RWPE2 (cell line): ENCODE results near the gene KLHL21.
"Not testable (repeated sequence)": the region's sequence is repeated elsewhere in the genome, so short reads cannot be mapped to it uniquely, and the experiment has no call there.

Experiments
- ATAC-seq: fragments of 200-7000 bp; cut with Tn5 transposase; 3 replicates; pipeline ENCODE4 v1.9.1; 2021; ENCODE audit warnings: low read depth
- DNase-seq: peaks from one replicate; pipeline ENCODE4 v3.0.0-alpha.2; 2020; ENCODE audit warnings: low spot score
- H3K27ac ChIP-seq: fragments of 450-650 bp; 2 replicates; pipeline ENCODE4 v1.5.1; 2017; ENCODE audit warnings: mild to moderate bottlenecking; ENCODE audit not compliant: poor library complexity, severe bottlenecking
- H3K27me3 ChIP-seq: fragments of 250-450 bp; sonication (Bioruptor Pico); 2 replicates; pipeline ENCODE4 v1.5.1; 2021; ENCODE audit warnings: mild to moderate bottlenecking, moderate library complexity; ENCODE audit not compliant: insufficient read depth, poor library complexity, severe bottlenecking
- H3K36me3 ChIP-seq: fragments of 250-450 bp; sonication (Bioruptor Pico); 2 replicates; pipeline ENCODE4 v1.5.1; 2020; ENCODE audit warnings: low read depth, mild to moderate bottlenecking, moderate library complexity
- H3K4me1 ChIP-seq: fragments of 250-450 bp; sonication (Bioruptor Pico); 2 replicates; pipeline ENCODE4 v1.5.1; 2021; ENCODE audit warnings: mild to moderate bottlenecking, moderate library complexity; ENCODE audit not compliant: insufficient read depth, poor library complexity, severe bottlenecking
- H3K4me3 ChIP-seq: fragments of 250-450 bp; sonication (Bioruptor Pico); 2 replicates; pipeline ENCODE4 v1.5.1; 2021; ENCODE audit warnings: mild to moderate bottlenecking, moderate library complexity; ENCODE audit not compliant: severe bottlenecking
- H3K9me3 ChIP-seq: fragments of 250-450 bp; sonication (Bioruptor Pico); 2 replicates; pipeline ENCODE4 v1.5.1; 2021; ENCODE audit warnings: mild to moderate bottlenecking, moderate library complexity; ENCODE audit not compliant: severe bottlenecking
- TF ChIP-seq, protein P1 (sequence below): fragments of 450-650 bp; IDR thresholded peaks from one replicate; pipeline ENCODE4 v1.5.1; 2017; ENCODE audit warnings: mild to moderate bottlenecking, moderate library complexity; ENCODE audit not compliant: poor library complexity, severe bottlenecking

The KLHL21 gene

GRCh38 chr1:6601049-6601922 lies 1.4 kb downstream of the KLHL21 start:
- H3K4me1 ChIP-seq, result peaks cover 25% of the 10 kb centered on the region
- ATAC-seq, result peak; percentile 57
- H3K27ac ChIP-seq, result peak overlapping the region; percentile 85
- peak; percentile 92 for DNase-seq
- H3K9me3 ChIP-seq, result no peaks in the 10 kb centered on the region
- peaks cover 35% of the 10 kb centered on the region for H3K36me3 ChIP-seq
- H3K4me3 ChIP-seq, result peak overlapping the region; percentile 52
- TF ChIP-seq, protein P1, sequence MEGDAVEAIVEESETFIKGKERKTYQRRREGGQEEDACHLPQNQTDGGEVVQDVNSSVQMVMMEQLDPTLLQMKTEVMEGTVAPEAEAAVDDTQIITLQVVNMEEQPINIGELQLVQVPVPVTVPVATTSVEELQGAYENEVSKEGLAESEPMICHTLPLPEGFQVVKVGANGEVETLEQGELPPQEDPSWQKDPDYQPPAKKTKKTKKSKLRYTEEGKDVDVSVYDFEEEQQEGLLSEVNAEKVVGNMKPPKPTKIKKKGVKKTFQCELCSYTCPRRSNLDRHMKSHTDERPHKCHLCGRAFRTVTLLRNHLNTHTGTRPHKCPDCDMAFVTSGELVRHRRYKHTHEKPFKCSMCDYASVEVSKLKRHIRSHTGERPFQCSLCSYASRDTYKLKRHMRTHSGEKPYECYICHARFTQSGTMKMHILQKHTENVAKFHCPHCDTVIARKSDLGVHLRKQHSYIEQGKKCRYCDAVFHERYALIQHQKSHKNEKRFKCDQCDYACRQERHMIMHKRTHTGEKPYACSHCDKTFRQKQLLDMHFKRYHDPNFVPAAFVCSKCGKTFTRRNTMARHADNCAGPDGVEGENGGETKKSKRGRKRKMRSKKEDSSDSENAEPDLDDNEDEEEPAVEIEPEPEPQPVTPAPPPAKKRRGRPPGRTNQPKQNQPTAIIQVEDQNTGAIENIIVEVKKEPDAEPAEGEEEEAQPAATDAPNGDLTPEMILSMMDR, result no peak
- H3K27me3 ChIP-seq, result no peaks in the 10 kb centered on the region

DNA sequence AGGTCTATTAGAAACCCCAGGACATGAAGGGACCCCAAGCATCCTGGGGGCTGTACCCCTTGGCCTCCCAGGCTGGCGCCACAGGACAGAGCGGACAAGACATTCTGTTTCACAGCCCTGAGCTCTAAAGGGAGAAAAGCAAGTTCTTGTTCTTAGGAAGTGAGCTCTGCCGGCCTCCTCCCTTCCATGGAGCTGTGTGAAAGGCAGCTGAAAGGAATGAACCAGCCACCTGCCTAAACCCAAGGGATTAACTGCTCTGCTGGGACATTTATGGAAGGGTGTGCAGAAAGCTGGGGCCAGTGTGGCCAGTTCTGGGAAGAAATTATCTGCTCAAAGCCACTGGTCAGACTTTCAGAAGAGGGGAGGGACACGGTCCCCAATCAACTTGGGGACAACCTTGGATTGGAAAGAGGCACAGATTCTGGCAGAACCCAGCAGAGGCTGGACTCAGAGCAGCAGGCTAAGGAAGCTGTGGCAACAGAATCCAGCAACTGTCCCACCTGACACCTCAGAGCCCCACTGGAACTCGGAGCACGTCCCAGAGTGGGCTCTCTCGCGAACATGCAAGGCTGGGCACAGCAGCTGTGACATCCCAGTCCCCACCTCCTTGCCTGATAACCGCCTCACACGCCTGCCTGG lies 2.1 kb downstream of the KLHL21 start:
- H3K27ac ChIP-seq, result peak overlapping the region; percentile 85

DNA sequence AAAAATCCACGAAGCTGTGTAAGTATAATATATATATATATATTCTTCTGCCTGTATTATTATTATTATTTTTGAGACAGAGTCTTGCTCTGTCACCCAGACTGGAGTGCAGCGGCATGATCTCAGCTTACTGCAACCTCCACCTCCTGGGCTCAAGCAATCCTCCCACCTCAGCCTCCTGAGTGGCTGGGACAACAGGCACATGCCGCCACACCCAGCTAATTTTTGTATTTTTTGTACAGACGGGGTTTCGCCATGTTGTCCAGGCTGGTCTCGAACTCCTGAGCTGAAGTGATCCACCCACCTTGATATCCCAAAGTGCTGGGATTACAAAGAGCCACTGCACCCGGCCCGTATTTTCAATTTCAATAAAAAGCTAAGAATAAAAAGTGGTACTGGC lies 2.7 kb downstream of the KLHL21 start:
- Histone ChIP-seq H3K4me1 (peaks cover 25% of the 10 kb centered on the region), H3K4me3 (peak overlapping the region; percentile 52), H3K36me3 (peaks cover 48% of the 10 kb centered on the region), H3K27ac (peak overlapping the region; percentile 85)
- DNase-seq, H3K27me3 ChIP-seq, ATAC-seq, H3K9me3 ChIP-seq: not testable (repeated sequence)

More for the DNA sequence above, 2.1 kb downstream of the KLHL21 start:
- Histone ChIP-seq H3K9me3 (no peaks in the 10 kb centered on the region), H3K4me3 (peak overlapping the region; percentile 52), H3K36me3 (peaks cover 43% of the 10 kb centered on the region), H3K4me1 (peaks cover 25% of the 10 kb centered on the region), H3K27me3 (no peaks in the 10 kb centered on the region)
- TF ChIP-seq, protein P1, result no peak
- ATAC-seq (no peak), DNase-seq (no peak)

DNA sequence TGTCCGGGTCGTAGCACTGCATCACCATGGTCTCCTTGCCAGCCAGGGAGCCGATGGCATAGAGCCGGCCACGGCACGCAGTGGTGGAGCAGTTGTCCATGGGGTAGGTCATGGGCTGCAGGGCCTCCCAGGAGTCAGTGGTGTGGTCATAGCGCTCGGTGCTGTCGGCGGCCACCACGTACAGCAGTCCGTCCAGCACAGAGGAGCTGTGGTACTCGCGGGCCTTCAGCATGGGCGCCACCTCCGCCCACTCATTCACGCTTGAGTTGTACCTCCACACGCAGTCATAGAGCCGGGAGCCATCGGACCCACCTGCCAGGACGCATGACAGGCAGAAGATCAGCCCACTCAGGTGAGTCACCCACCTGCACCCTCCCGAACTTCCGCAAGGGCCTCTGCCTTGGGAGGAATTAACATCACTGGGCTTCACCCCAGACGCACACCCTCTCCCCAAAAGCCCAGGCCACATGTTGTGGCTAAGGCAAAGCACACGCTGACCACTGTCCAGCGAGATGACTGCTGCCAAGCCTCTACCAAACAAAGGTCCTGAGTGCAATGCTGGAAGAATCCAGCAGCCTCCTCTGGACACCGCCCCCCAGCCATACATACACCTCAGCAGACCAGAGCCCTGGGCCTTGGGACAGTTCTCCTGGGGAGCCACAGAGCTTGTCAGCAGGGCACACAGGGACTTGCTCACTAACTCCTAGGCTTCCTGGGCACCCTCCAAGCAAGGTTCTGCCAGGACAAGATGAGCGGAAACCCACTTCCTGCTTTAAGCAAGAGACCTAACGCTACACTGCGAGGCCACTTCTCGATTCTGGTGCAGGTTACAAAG lies 3.3 kb downstream of the KLHL21 start:
- Histone ChIP-seq H3K27ac (peak overlapping the region; percentile 85), H3K4me1 (peaks cover 24% of the 10 kb centered on the region), H3K27me3 (no peaks in the 10 kb centered on the region), H3K36me3 (peaks cover 54% of the 10 kb centered on the region), H3K9me3 (no peaks in the 10 kb centered on the region), H3K4me3 (peak overlapping the region; percentile 52)
- TF ChIP-seq, protein P1, result no peak
- peak; percentile 80 for DNase-seq
- peak; percentile 40 for ATAC-seq

DNA sequence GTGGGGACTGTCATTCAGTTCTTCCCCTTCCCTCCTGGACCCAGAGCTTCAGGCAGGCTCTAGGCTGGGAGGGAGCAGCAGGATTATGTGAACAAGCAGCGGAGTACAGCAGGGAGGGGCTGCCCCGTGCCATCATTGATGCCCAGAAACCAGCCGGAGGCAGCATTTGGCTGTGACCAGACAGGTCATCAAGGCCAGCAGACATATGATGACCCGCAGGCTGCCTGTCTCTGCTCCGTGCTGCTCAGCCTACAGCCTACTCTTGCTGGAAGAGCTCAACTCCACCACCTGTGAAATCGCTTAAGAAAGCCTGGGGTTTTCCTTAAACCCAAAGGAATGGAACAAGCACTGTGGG lies 4.9 kb downstream of the KLHL21 start:
- Histone ChIP-seq H3K36me3 (peaks cover 70% of the 10 kb centered on the region), H3K4me3 (no peak overlapping the region), H3K27ac (no peak overlapping the region), H3K9me3 (no peaks in the 10 kb centered on the region), H3K4me1 (peaks cover 14% of the 10 kb centered on the region), H3K27me3 (no peaks in the 10 kb centered on the region)
- ATAC-seq (no peak), DNase-seq (no peak)
- TF ChIP-seq, protein P1, result no peak
